SK-N-SH treated with all-trans-retinoic acid at 6 μM for 48 hours (cell line): ENCODE measurements around the gene MSX1.

Experiments
- ATAC-seq: fragments of 200-7000 bp; cut with Tn5 transposase; 3 replicates; pipeline ENCODE4 v1.9.1; 2020; ENCODE audit warnings: mild to moderate bottlenecking, moderate library complexity
- ARNTL ChIP-seq: fragments of 450-650 bp; formaldehyde crosslinking; IDR thresholded peaks from 2 replicates; pipeline ENCODE4 v1.5.0; 2020; ENCODE audit warnings: low read depth, mild to moderate bottlenecking, moderate library complexity, borderline replicate concordance
- BACH2 ChIP-seq: fragments of 250-450 bp; sonication (Bioruptor Pico); IDR thresholded peaks from 2 replicates; pipeline ENCODE4 v1.9.0; 2021; ENCODE audit warnings: mild to moderate bottlenecking, borderline replicate concordance
- CSDC2 ChIP-seq: fragments of 250-450 bp; sonication (Bioruptor Pico); IDR thresholded peaks from 2 replicates; pipeline ENCODE4 v1.5.0; 2020; ENCODE audit warnings: mild to moderate bottlenecking, moderate library complexity
- ESRRG ChIP-seq: fragments of 250-450 bp; sonication (Bioruptor Pico); IDR thresholded peaks from 2 replicates; pipeline ENCODE4 v1.6.1; 2021; ENCODE audit warnings: mild to moderate bottlenecking
- GLIS3 ChIP-seq: fragments of 250-450 bp; sonication (Bioruptor Pico); IDR thresholded peaks from 2 replicates; pipeline ENCODE4 v1.5.0; 2020; ENCODE audit warnings: mild to moderate bottlenecking, moderate library complexity
- ISL1 ChIP-seq: fragments of 250-450 bp; sonication (Bioruptor Pico); IDR thresholded peaks from 2 replicates; pipeline ENCODE4 v2.1.2; 2022; ENCODE audit warnings: mild to moderate bottlenecking, moderate library complexity
- PPARA ChIP-seq: fragments of 250-450 bp; sonication (Bioruptor Pico); IDR thresholded peaks from 2 replicates; pipeline ENCODE4 v1.5.0; 2020; ENCODE audit warnings: mild to moderate bottlenecking, borderline replicate concordance
- RARB ChIP-seq: fragments of 250-450 bp; sonication (Bioruptor Pico); IDR thresholded peaks from 2 replicates; pipeline ENCODE4 v1.8.0; 2021; ENCODE audit warnings: mild to moderate bottlenecking, moderate library complexity
- TCF4 ChIP-seq: fragments of 250-450 bp; sonication (Bioruptor Pico); IDR thresholded peaks from 2 replicates; pipeline ENCODE4 v1.8.0; 2021; ENCODE audit warnings: mild to moderate bottlenecking, moderate library complexity, borderline replicate concordance
- ZC3H10 ChIP-seq: fragments of 250-450 bp; sonication (Bioruptor Pico); IDR thresholded peaks from 2 replicates; pipeline ENCODE4 v1.5.1; 2021; ENCODE audit warnings: mild to moderate bottlenecking, moderate library complexity
- ZFP30 ChIP-seq: fragments of 450-650 bp; formaldehyde crosslinking; IDR thresholded peaks from 2 replicates; pipeline ENCODE4 v1.5.0; 2022; ENCODE audit warnings: mild to moderate bottlenecking, moderate library complexity
- ZNF565 ChIP-seq: fragments of 450-650 bp; formaldehyde crosslinking; conservative IDR thresholded peaks from 2 replicates; pipeline ENCODE4 v1.5.0; 2020; ENCODE audit warnings: low read depth, mild to moderate bottlenecking, moderate library complexity
- ZNF70 ChIP-seq: fragments of 450-650 bp; formaldehyde crosslinking; IDR thresholded peaks from 2 replicates; pipeline ENCODE4 v1.5.0; 2020; ENCODE audit warnings: mild to moderate bottlenecking, moderate library complexity
- ZNF8 ChIP-seq: fragments of 450-650 bp; formaldehyde crosslinking; IDR thresholded peaks from 2 replicates; pipeline ENCODE4 v1.5.0; 2020; ENCODE audit warnings: mild to moderate bottlenecking, moderate library complexity
- TF ChIP-seq, protein P1 (sequence below): fragments of 250-450 bp; sonication (Bioruptor Pico); IDR thresholded peaks from 2 replicates; pipeline ENCODE4 v1.5.0; 2020; ENCODE audit warnings: mild to moderate bottlenecking, moderate library complexity
- TF ChIP-seq, protein P2 (sequence below): fragments of 250-450 bp; sonication (Bioruptor Pico); IDR thresholded peaks from 2 replicates; pipeline ENCODE4 v1.5.1; 2020; ENCODE audit warnings: low read depth, mild to moderate bottlenecking, moderate library complexity
- TF ChIP-seq, protein P3 (sequence below): fragments of 250-450 bp; sonication (Bioruptor Pico); IDR thresholded peaks from 2 replicates; pipeline ENCODE4 v1.8.0; 2020; ENCODE audit warnings: mild to moderate bottlenecking, moderate library complexity, borderline replicate concordance
- TF ChIP-seq, protein P4 (sequence below): fragments of 250-450 bp; sonication (Bioruptor Pico); IDR thresholded peaks from 2 replicates; pipeline ENCODE4 v1.8.0; 2021; ENCODE audit warnings: low read depth, mild to moderate bottlenecking, moderate library complexity, borderline replicate concordance

Gene MSX1

DNA sequence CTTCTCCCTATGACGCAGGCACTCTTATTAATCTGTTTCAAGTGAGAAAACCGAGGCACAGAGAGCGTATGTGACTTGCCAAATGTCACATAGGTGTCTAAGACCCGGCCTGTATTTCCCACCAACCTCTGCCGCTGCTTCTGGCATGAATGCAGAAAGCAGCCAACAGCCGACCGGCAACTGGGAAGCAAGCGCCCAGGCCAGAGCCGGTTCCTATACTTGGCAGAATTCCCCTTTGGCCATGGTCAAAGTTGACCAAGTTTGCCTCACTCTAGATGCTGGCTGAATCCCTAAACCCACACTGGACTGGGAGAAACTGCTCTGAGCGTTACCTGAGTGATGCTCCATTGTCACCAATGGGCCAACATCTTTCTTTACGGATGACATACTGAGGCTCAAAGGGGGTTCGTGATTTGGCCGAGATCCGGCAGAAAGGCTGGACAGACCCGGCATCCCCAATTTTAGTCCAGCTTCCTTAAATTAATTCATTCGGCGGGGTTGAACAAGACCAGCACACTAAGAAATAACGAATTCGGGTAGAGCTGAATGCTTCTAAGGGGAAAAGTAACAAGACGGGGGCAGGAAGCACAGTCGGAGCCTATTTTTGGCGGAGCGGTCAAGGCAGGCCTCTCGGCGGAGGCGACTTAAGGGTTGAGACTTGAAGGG, 11.2 kb downstream of the MSX1 start (continued):
- TF ChIP-seq, protein P1, sequence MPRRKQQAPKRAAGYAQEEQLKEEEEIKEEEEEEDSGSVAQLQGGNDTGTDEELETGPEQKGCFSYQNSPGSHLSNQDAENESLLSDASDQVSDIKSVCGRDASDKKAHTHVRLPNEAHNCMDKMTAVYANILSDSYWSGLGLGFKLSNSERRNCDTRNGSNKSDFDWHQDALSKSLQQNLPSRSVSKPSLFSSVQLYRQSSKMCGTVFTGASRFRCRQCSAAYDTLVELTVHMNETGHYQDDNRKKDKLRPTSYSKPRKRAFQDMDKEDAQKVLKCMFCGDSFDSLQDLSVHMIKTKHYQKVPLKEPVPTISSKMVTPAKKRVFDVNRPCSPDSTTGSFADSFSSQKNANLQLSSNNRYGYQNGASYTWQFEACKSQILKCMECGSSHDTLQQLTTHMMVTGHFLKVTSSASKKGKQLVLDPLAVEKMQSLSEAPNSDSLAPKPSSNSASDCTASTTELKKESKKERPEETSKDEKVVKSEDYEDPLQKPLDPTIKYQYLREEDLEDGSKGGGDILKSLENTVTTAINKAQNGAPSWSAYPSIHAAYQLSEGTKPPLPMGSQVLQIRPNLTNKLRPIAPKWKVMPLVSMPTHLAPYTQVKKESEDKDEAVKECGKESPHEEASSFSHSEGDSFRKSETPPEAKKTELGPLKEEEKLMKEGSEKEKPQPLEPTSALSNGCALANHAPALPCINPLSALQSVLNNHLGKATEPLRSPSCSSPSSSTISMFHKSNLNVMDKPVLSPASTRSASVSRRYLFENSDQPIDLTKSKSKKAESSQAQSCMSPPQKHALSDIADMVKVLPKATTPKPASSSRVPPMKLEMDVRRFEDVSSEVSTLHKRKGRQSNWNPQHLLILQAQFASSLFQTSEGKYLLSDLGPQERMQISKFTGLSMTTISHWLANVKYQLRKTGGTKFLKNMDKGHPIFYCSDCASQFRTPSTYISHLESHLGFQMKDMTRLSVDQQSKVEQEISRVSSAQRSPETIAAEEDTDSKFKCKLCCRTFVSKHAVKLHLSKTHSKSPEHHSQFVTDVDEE: no peak
- TF ChIP-seq ZNF8 (CRISPR knock-in tag) (no peak), GLIS3 (no peak), ZNF70 (CRISPR knock-in tag) (no peak), BACH2 (no peak), PPARA (CRISPR knock-in tag) (no peak), ISL1 (CRISPR knock-in tag) (no peak), CSDC2 (CRISPR knock-in tag) (no peak)
- TF ChIP-seq, protein P2, sequence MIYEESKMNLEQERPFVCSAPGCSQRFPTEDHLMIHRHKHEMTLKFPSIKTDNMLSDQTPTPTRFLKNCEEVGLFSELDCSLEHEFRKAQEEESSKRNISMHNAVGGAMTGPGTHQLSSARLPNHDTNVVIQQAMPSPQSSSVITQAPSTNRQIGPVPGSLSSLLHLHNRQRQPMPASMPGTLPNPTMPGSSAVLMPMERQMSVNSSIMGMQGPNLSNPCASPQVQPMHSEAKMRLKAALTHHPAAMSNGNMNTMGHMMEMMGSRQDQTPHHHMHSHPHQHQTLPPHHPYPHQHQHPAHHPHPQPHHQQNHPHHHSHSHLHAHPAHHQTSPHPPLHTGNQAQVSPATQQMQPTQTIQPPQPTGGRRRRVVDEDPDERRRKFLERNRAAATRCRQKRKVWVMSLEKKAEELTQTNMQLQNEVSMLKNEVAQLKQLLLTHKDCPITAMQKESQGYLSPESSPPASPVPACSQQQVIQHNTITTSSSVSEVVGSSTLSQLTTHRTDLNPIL (CRISPR knock-in tag): no peak

DNA sequence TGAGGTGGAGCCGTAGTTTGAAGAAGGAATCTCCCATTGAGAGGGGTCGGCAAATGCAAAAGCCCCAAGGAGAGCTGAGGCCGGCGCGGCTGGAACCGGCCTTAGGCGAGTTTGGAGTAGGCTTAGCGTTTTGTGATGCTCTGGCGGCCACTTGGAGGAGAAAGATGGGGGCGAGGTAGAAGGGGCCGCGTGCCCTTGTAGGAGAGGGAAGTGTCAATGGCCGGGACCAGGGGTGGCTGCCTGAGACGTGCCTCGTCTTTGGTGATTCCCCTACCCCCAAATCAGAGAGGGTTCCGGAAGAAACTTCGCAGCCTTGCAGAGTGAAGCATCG, 11.7 kb downstream of the MSX1 start:
- ATAC-seq: no peak
- TF ChIP-seq ESRRG (CRISPR knock-in tag) (no peak), ZNF70 (CRISPR knock-in tag) (no peak)
- TF ChIP-seq, protein P2 (CRISPR knock-in tag): no peak

DNA sequence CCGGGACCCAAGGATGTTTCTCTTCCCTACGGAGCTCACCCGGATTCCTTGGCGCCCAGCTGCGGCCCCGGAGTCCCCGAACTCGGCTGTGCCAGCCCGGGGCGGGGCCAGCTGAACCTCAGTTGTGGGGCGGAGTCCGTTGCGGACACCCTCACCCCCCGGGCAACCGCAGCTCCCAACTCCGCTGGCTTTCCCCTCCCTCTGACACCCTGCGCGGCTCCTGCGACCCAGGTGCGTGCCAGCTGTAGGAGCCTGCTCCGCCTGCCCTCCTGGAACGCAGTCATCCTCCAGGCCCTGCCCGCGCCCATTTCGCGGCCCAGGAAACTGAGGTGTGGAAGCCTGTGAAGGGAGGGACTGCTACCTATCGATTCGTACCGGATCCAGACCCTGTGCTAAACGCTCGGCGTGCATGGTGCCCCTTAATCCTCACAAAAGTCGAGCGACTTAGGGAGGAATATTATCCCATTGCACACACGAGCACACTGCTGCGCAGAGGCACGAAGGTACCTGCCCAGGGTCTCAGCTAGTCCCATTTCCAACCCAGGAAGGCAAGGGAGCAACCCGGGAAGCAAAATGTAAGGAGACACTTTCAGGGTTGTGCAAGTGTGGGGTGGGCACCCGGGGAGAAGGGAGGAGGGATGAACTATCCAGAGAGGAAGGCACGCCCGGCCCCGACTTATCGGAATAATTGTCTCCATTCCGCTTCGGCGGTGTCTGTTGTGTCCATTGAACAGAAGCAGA, 12.3 kb downstream of the MSX1 start:
- no peak for TF ChIP-seq GLIS3
- TF ChIP-seq ESRRG (CRISPR knock-in tag): no peak
- TF ChIP-seq, protein P1: no peak
- TF ChIP-seq TCF4 (CRISPR knock-in tag): no peak
- no peak for TF ChIP-seq ZC3H10
- TF ChIP-seq RARB (CRISPR knock-in tag): no peak
- no peak for TF ChIP-seq PPARA (CRISPR knock-in tag)
- no peak for TF ChIP-seq ARNTL (CRISPR knock-in tag)
- TF ChIP-seq ZNF70 (CRISPR knock-in tag): no peak
- TF ChIP-seq, protein P3, sequence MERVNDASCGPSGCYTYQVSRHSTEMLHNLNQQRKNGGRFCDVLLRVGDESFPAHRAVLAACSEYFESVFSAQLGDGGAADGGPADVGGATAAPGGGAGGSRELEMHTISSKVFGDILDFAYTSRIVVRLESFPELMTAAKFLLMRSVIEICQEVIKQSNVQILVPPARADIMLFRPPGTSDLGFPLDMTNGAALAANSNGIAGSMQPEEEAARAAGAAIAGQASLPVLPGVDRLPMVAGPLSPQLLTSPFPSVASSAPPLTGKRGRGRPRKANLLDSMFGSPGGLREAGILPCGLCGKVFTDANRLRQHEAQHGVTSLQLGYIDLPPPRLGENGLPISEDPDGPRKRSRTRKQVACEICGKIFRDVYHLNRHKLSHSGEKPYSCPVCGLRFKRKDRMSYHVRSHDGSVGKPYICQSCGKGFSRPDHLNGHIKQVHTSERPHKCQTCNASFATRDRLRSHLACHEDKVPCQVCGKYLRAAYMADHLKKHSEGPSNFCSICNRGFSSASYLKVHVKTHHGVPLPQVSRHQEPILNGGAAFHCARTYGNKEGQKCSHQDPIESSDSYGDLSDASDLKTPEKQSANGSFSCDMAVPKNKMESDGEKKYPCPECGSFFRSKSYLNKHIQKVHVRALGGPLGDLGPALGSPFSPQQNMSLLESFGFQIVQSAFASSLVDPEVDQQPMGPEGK (CRISPR knock-in tag): no peak
- TF ChIP-seq BACH2: no peak
- no peak for TF ChIP-seq ZFP30 (CRISPR knock-in tag)
- TF ChIP-seq, protein P4, sequence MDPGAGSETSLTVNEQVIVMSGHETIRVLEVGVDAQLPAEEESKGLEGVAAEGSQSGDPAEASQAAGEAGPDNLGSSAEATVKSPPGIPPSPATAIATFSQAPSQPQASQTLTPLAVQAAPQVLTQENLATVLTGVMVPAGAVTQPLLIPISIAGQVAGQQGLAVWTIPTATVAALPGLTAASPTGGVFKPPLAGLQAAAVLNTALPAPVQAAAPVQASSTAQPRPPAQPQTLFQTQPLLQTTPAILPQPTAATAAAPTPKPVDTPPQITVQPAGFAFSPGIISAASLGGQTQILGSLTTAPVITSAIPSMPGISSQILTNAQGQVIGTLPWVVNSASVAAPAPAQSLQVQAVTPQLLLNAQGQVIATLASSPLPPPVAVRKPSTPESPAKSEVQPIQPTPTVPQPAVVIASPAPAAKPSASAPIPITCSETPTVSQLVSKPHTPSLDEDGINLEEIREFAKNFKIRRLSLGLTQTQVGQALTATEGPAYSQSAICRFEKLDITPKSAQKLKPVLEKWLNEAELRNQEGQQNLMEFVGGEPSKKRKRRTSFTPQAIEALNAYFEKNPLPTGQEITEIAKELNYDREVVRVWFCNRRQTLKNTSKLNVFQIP (CRISPR knock-in tag): no peak
- no peak for TF ChIP-seq ZNF565
- no peak for TF ChIP-seq CSDC2 (CRISPR knock-in tag)
- no peak for TF ChIP-seq ISL1 (CRISPR knock-in tag)
- TF ChIP-seq, protein P2 (CRISPR knock-in tag): no peak
- no peak for ATAC-seq
